ENCODE results near the gene RXFP2.

RXFP2 gene

GRCh38 chr13:31835932-31836331 lies 96.6 kb downstream of the RXFP2 start:
- Mint-ChIP-seq H3K9me3 (no peaks in the 10 kb centered on the region), H3K4me1 (no peaks in the 10 kb centered on the region), H3K36me3 (ENCODE audit: low read depth) (no peaks in the 10 kb centered on the region), H3K27ac (no peak overlapping the region), H3K27me3 (ENCODE audit: low read depth) (peaks cover 38% of the 10 kb centered on the region), H3K4me3 (no peak overlapping the region)
- TF ChIP-seq, protein P1, sequence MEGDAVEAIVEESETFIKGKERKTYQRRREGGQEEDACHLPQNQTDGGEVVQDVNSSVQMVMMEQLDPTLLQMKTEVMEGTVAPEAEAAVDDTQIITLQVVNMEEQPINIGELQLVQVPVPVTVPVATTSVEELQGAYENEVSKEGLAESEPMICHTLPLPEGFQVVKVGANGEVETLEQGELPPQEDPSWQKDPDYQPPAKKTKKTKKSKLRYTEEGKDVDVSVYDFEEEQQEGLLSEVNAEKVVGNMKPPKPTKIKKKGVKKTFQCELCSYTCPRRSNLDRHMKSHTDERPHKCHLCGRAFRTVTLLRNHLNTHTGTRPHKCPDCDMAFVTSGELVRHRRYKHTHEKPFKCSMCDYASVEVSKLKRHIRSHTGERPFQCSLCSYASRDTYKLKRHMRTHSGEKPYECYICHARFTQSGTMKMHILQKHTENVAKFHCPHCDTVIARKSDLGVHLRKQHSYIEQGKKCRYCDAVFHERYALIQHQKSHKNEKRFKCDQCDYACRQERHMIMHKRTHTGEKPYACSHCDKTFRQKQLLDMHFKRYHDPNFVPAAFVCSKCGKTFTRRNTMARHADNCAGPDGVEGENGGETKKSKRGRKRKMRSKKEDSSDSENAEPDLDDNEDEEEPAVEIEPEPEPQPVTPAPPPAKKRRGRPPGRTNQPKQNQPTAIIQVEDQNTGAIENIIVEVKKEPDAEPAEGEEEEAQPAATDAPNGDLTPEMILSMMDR (IDR thresholded peaks at IDR 0.05; ENCODE audit: unreplicated experiment in 3 of 3): no peak

DNA sequence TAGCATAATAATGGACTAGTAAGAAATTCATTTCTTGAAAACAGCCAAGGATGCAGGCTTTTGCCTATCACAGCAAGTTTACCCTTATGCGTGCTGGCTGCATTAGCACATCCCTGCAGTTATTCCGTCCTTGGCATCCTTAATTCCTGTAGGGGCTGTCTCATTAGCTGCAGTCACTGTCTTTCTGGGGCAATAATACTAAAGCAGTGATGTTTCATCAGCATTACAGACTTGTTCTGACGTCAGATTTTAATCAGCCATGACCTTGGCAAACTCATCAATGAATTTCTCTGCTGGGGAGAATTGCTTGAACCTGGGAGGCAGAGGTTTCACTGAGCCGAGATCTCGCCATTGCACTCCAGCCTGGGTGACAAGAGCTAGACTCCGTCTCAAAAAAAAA lies 103.7 kb downstream of the RXFP2 start:
- Mint-ChIP-seq H3K9me3 (no peaks in the 10 kb centered on the region), H3K4me1 (no peaks in the 10 kb centered on the region), H3K27ac (no peak overlapping the region), H3K4me3 (no peak overlapping the region), H3K36me3 (ENCODE audit: low read depth) (no peaks in the 10 kb centered on the region), H3K27me3 (ENCODE audit: low read depth) (peaks cover 85% of the 10 kb centered on the region)
- TF ChIP-seq, protein P1 (IDR thresholded peaks at IDR 0.05; ENCODE audit: unreplicated experiment in 3 of 3): no peak

DNA sequence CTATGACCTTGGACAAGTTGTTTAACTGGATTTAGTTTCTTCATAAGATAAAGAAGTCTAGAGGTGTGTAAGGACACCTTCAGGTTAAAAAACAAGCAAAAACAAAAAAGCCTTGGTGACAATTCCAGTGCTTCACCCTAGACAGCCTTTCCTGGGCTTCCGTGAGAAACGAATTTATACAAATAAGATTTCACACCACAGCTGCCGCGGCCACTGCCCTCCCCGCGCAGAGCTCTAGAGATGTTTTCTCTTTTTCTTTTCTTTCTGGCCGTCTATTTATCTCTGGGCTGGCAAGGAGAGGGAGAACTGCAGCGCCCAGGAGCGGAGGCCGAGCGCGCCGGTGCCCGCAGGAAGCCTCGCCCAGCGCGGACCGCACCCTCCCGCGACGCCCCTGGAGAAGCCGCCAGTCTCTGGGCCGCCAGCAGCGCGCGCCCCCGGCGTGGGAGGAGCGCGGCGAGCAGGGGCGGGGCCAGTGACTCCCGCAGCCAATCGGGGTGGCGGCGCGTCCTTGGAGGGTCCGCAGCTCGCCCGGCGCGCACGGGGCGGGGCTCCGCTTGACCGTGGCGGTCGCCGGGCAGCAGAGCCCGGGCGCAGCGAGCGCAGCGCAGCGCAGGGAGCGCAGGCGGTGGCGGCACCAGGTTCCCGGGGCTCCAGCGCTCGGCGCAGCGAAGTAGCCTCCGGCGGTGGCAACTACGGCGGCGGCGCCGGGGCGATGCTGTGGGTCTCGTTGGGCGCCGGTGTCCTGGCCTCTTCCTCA lies 107.0 kb downstream of the RXFP2 start:
- H3K27ac Mint-ChIP-seq: no peak overlapping the region
- no peaks in the 10 kb centered on the region for H3K9me3 Mint-ChIP-seq
- TF ChIP-seq, protein P1 (IDR thresholded peaks at IDR 0.05; ENCODE audit: unreplicated experiment in 3 of 3): no peak
- H3K4me3 Mint-ChIP-seq: peak overlapping the region; percentile 89 to 91 (median 90)
- H3K36me3 Mint-ChIP-seq (ENCODE audit: low read depth): no peaks in the 10 kb centered on the region
- H3K27me3 Mint-ChIP-seq (ENCODE audit: low read depth): peaks cover 85% of the 10 kb centered on the region
- H3K4me1 Mint-ChIP-seq: peaks cover 5% of the 10 kb centered on the region

GRCh38 chr13:31846961-31847752 lies 107.8 kb downstream of the RXFP2 start:
- Mint-ChIP-seq H3K27me3 (ENCODE audit: low read depth) (peaks cover 80% of the 10 kb centered on the region), H3K9me3 (no peaks in the 10 kb centered on the region), H3K36me3 (ENCODE audit: low read depth) (no peaks in the 10 kb centered on the region), H3K4me1 (peaks cover 5% of the 10 kb centered on the region), H3K4me3 (peak overlapping the region; percentile 81 to 89 (median 88)), H3K27ac (no peak overlapping the region)
- TF ChIP-seq, protein P1 (IDR thresholded peaks at IDR 0.05; ENCODE audit: unreplicated experiment in 3 of 3): no peak

GRCh38 chr13:31848621-31849020 lies 109.3 kb downstream of the RXFP2 start:
- H3K9me3 Mint-ChIP-seq: no peaks in the 10 kb centered on the region
- H3K4me1 Mint-ChIP-seq: peaks cover 5% of the 10 kb centered on the region
- H3K27me3 Mint-ChIP-seq (ENCODE audit: low read depth): peaks cover 66% of the 10 kb centered on the region
- H3K4me3 Mint-ChIP-seq: peak overlapping the region; percentile 81 to 89 (median 88)
- no peak overlapping the region for H3K27ac Mint-ChIP-seq
- no peaks in the 10 kb centered on the region for H3K36me3 Mint-ChIP-seq (ENCODE audit: low read depth)
- TF ChIP-seq, protein P1 (IDR thresholded peaks at IDR 0.05; ENCODE audit: unreplicated experiment in 3 of 3): no peak
